HepG2 (cell line): ENCODE data around the gene ZFHX3. TPM values are rescaled to one million over a fixed set of nuclear protein-coding genes. Genes with fewer than 3 reads are reported as not detected.

ENCODE experiments used
- ATAC-seq: fragments of 200-7000 bp; cut with Tn5 transposase; 3 replicates; pipeline ENCODE4 v1.9.1; 2020; ENCODE audit warnings: mild to moderate bottlenecking, moderate library complexity
- BruUV-seq: library from RNA; stranded (reverse); fragments of 400-500 nt; replicated peaks from 2 replicates; lab custom pipeline; 2021; lab: Mats Ljungman, UMichigan
- CTCF ChIA-PET: fragments of 300-600 bp; formaldehyde crosslinking; extraction: SDS; loops from one replicate; lab custom pipeline; 2021; ENCODE audit warnings: low total read pairs, inconsistent platforms, low intra/inter-chr PET ratio; lab: Yijun Ruan, JAX
- POLR2A ChIA-PET: fragments of 350-600 bp; sonication (Branson Sonifier 250); formaldehyde crosslinking; loops from one replicate; lab custom pipeline; 2020; ENCODE audit warnings: antibody characterized with exemption, inconsistent platforms; lab: Yijun Ruan, JAX
- DNase-seq: peaks from one replicate; pipeline ENCODE4 v3.0.0-alpha.2; 2015; ENCODE audit warnings: low spot score
- FAIRE-seq: peaks from 3 replicates; lab custom pipeline; 2011; peaks lifted over from hg19 to GRCh38; lab: Jason Lieb, UNC
- H2AFZ ChIP-seq: one replicate; pipeline ENCODE4 v1.6.1; 2011; ENCODE audit warnings: low read length, inconsistent platforms
- H3K27ac ChIP-seq: fragments of 300-600 bp; 3 replicates; pipeline ENCODE4 v1.8.0; 2011; ENCODE audit warnings: mixed run types, mild to moderate bottlenecking, mixed read lengths, low read length, inconsistent platforms; ENCODE audit not compliant: insufficient read depth; ENCODE audit errors: extremely low read length
- H3K27me3 ChIP-seq, 2 experiments: fragments of 200-600 bp in 1 of 2; 2 replicates in 1 of 2; 3 replicates in 1 of 2; pipeline versions ENCODE4 v1.6.0 to v1.8.0; 2011; ENCODE audit warnings: low read length in 2 of 2, mild to moderate bottlenecking in 2 of 2, moderate library complexity in 2 of 2, inconsistent platforms in 1 of 2; ENCODE audit not compliant: insufficient read depth in 2 of 2, control insufficient read depth in 1 of 2
- H3K36me3 ChIP-seq, 2 experiments: fragments of 200-600 bp in 1 of 2; replicated peaks in 1 of 2; 2 replicates in 1 of 2; 3 replicates in 1 of 2; pipeline versions ENCODE4 v1.5.1 to v1.8.0; 2011; ENCODE audit warnings: low read length in 2 of 2, inconsistent platforms in 1 of 2; ENCODE audit not compliant: insufficient read depth in 2 of 2, control insufficient read depth in 1 of 2
- H3K4me1 ChIP-seq: 2 replicates; pipeline ENCODE4 v1.5.1; 2012; ENCODE audit warnings: low read length, inconsistent platforms; ENCODE audit not compliant: insufficient read depth
- H3K4me2 ChIP-seq: 2 replicates; pipeline ENCODE4 v1.6.0; 2011; ENCODE audit warnings: low read depth, low read length, inconsistent platforms
- H3K4me3 ChIP-seq, 3 experiments: fragments of 200-600 bp in 1 of 3; sonication (generic), shearing (Covaris generic) in 1 of 3; replicated peaks in 1 of 3; 2 replicates each; pipeline ENCODE4 v1.5.1; 2011 to 2016; ENCODE audit warnings: low read length in 3 of 3, inconsistent platforms in 2 of 3, low read depth in 2 of 3, mild to moderate bottlenecking in 2 of 3, control low read depth in 1 of 3, mixed read lengths in 1 of 3; ENCODE audit not compliant: insufficient read depth in 1 of 3
- H3K79me2 ChIP-seq: one replicate; pipeline ENCODE4 v1.6.1; 2011; ENCODE audit warnings: low read length, inconsistent platforms; ENCODE audit not compliant: insufficient read depth
- H3K9ac ChIP-seq: 2 replicates; pipeline ENCODE4 v1.6.0; 2011; ENCODE audit warnings: mild to moderate bottlenecking, low read depth, low read length, inconsistent platforms; ENCODE audit not compliant: insufficient read depth
- H3K9me3 ChIP-seq: 2 replicates; pipeline ENCODE4 v1.5.1; 2012; ENCODE audit warnings: mild to moderate bottlenecking, low read length
- H4K20me1 ChIP-seq: 2 replicates; pipeline ENCODE4 v1.6.0; 2011; ENCODE audit warnings: inconsistent platforms, mild to moderate bottlenecking, low read length, moderate library complexity; ENCODE audit not compliant: insufficient read depth
- ZNF749 ChIP-seq: sonication (generic); formaldehyde crosslinking; IDR thresholded peaks from 2 replicates; pipeline ENCODE4 v1.8.0; 2022; ENCODE audit warnings: mild to moderate bottlenecking, missing genetic modification reagents, moderate library complexity, borderline replicate concordance
- ZNF883 ChIP-seq: sonication (generic); formaldehyde crosslinking; IDR thresholded peaks from 2 replicates; pipeline ENCODE4 v1.5.1; 2020; ENCODE audit warnings: mild to moderate bottlenecking, missing genetic modification reagents; ENCODE audit errors: not compliant biosample characterization
- ZSCAN22 ChIP-seq: sonication (generic); formaldehyde crosslinking; IDR thresholded peaks from 2 replicates; pipeline ENCODE4 v1.4.0; 2020; ENCODE audit warnings: mild to moderate bottlenecking, missing genetic modification reagents
- WGBS: methylation state at CpG from one replicate; pipeline ENCODE4 v1.1.6; 2017; ENCODE audit warnings: low lambda C conversion rate; 5-methylcytosine and 5-hydroxymethylcytosine counted together
- in situ Hi-C: cut with HindIII; loops from 2 replicates; pipeline ENCODE4 v1.10.0; 2017; ENCODE audit warnings: low pct_unique_long_range_greater_than_20kb; ENCODE audit not compliant: extremely low pct_ligation_motif_present
- intact Hi-C: fragments of 100-400 bp; cut with micrococcal nuclease; formaldehyde crosslinking; loops from one replicate; pipeline ENCODE4 v1.10.0; 2022; ENCODE audit not compliant: unreplicated experiment
- polyA plus RNA-seq, 8 experiments: library from polyadenylated mRNA; depleted of rRNA in 3 of 8; stranded (reverse) in 7 of 8; unstranded in 1 of 8; fragments of >200 nt; fragmentation: Illumina TruSeq in 4 of 8; extraction: Trizol in 4 of 8; gene quantifications; 2 replicates each; pipeline versions ENCODE4 v1.2.1 to v1.2.3, GENCODE V29; 2011 to 2016; ENCODE audit warnings: low read depth in 4 of 8, missing spikeins in 1 of 8, mixed read lengths in 1 of 8; ENCODE audit not compliant: insufficient read depth in 1 of 8
- total RNA-seq, 5 experiments: library from RNA; depleted of rRNA; stranded (reverse); fragments of >200 nt; fragmentation: Illumina TruSeq; extraction: Trizol; gene quantifications; 2 replicates each; pipeline ENCODE4 v1.2.3, GENCODE V29; 2016; ENCODE audit warnings: low read depth in 1 of 5
- TF ChIP-seq, protein P1 (sequence below): sonication (generic); formaldehyde crosslinking; IDR thresholded peaks from 2 replicates; pipeline ENCODE4 v1.4.0; 2020; ENCODE audit warnings: missing genetic modification reagents, borderline replicate concordance
- TF ChIP-seq, protein P2 (sequence below): sonication (generic); formaldehyde crosslinking; IDR thresholded peaks from 2 replicates; pipeline ENCODE4 v1.4.0; 2020; ENCODE audit warnings: missing genetic modification reagents

ZFHX3 gene
- total and polyA plus RNA-seq, 2 of the 13 experiments (the other 11 are each of a cell fraction or from before 2014, with no cell fraction given), result 5.0 to 6.0 TPM

DNA sequence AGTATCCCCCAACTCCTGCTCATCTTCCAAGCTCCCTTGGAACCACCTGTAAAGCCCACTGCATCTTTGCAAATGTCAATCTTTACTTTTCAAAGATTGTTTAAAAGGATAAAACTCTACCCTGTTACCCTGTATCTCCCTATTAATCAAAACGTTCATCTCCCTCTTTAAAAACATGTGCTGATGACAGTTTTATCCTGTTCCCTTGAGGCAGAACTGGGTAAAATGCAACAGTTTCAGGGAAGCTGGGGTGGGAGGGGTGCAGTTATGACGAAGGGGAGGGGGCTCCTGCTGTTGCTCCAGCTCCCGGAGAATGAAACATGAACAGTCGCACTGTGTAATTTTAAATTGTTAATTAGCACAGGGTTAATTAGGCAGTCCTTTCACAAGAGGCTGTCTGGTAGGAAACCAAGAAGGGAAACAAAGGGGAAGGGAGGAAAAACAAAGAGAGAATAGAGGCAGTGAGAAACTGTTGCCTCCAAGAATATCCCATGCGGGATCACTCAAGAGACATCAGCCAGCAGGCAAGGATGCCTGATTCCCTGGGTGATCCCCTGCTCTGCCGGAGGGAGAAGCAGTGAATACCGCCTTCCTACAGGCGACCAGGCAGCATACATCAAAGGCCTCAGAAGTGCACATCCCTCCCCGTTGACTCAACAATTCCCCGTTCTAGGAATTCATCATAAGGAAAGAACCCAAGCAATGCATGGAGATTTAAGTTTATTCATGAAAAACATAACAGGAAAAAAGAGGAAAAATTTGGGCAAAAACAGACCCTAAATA is 84.2 kb downstream of the ZFHX3 start:
- no peak for DNase-seq
- intact Hi-C loops (loop anchor here (10.0 kb wide), 1 partner anchor 231 kb away; no protein-coding TSS in a partner anchor), in situ Hi-C loops (no loop called here)
- Histone ChIP-seq H3K9me3 (no peaks in the 10 kb centered on the region), H3K9ac (no peak overlapping the region), H4K20me1 (peaks cover 10% of the 10 kb centered on the region; the same call in 1 of the 2 replicates), H3K4me3 (no peak overlapping the region)
- BruUV-seq, result no TSS peak
- no peak for ATAC-seq
- TF ChIP-seq ZSCAN22 (CRISPR knock-in tag), result no peak
- no peak for TF ChIP-seq ZNF883 (CRISPR knock-in tag)
- TF ChIP-seq, protein P1, sequence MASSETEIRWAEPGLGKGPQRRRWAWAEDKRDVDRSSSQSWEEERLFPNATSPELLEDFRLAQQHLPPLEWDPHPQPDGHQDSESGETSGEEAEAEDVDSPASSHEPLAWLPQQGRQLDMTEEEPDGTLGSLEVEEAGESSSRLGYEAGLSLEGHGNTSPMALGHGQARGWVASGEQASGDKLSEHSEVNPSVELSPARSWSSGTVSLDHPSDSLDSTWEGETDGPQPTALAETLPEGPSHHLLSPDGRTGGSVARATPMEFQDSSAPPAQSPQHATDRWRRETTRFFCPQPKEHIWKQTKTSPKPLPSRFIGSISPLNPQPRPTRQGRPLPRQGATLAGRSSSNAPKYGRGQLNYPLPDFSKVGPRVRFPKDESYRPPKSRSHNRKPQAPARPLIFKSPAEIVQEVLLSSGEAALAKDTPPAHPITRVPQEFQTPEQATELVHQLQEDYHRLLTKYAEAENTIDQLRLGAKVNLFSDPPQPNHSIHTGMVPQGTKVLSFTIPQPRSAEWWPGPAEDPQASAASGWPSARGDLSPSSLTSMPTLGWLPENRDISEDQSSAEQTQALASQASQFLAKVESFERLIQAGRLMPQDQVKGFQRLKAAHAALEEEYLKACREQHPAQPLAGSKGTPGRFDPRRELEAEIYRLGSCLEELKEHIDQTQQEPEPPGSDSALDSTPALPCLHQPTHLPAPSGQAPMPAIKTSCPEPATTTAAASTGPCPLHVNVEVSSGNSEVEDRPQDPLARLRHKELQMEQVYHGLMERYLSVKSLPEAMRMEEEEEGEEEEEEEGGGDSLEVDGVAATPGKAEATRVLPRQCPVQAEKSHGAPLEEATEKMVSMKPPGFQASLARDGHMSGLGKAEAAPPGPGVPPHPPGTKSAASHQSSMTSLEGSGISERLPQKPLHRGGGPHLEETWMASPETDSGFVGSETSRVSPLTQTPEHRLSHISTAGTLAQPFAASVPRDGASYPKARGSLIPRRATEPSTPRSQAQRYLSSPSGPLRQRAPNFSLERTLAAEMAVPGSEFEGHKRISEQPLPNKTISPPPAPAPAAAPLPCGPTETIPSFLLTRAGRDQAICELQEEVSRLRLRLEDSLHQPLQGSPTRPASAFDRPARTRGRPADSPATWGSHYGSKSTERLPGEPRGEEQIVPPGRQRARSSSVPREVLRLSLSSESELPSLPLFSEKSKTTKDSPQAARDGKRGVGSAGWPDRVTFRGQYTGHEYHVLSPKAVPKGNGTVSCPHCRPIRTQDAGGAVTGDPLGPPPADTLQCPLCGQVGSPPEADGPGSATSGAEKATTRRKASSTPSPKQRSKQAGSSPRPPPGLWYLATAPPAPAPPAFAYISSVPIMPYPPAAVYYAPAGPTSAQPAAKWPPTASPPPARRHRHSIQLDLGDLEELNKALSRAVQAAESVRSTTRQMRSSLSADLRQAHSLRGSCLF (CRISPR knock-in tag), result no peak
- no peak for TF ChIP-seq ZNF749 (CRISPR knock-in tag)
- TF ChIP-seq, protein P2, sequence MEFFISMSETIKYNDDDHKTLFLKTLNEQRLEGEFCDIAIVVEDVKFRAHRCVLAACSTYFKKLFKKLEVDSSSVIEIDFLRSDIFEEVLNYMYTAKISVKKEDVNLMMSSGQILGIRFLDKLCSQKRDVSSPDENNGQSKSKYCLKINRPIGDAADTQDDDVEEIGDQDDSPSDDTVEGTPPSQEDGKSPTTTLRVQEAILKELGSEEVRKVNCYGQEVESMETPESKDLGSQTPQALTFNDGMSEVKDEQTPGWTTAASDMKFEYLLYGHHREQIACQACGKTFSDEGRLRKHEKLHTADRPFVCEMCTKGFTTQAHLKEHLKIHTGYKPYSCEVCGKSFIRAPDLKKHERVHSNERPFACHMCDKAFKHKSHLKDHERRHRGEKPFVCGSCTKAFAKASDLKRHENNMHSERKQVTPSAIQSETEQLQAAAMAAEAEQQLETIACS, result no peak
- TF ChIP-seq, all 625 proteins: peak for 0
- H3K4me2 ChIP-seq, result no peak overlapping the region
- ChIA-PET CTCF (no interaction called here), POLR2A (no interaction called here)
- 93% methylated on average over 10 of the region's 10 CpGs for WGBS
- FAIRE-seq, result no peak
- H3K27ac ChIP-seq, result no peak overlapping the region
- H3K4me1 ChIP-seq, result peaks cover 11% of the 10 kb centered on the region
- peaks cover 48% of the 10 kb centered on the region for H3K79me2 ChIP-seq
- no peaks in the 10 kb centered on the region for H3K27me3 ChIP-seq
- no peak overlapping the region for H2AFZ ChIP-seq
- H3K36me3 ChIP-seq, result peaks cover 10 to 26% of the 10 kb centered on the region in 2 experiments
